WTC11 (cell line): ENCODE data around the gene TMEM218.

Source experiments
- AFF4 ChIP-seq: sonication (generic); formaldehyde crosslinking; IDR thresholded peaks from 2 replicates; pipeline ENCODE4 v1.8.1; 2023; ENCODE audit warnings: mild to moderate bottlenecking, missing genetic modification reagents, borderline replicate concordance
- ATF6 ChIP-seq: sonication (generic); formaldehyde crosslinking; IDR thresholded peaks from 2 replicates; pipeline ENCODE4 v1.8.1; 2023; ENCODE audit warnings: mild to moderate bottlenecking, missing genetic modification reagents
- CTCF ChIP-seq: fragments of 200-600 bp; IDR thresholded peaks from 2 replicates; pipeline ENCODE4 v1.8.0; 2022; ENCODE audit warnings: antibody characterized with exemption
- HMGA2 ChIP-seq: fragments of 250-450 bp; sonication (Bioruptor Pico); IDR thresholded peaks from 2 replicates; pipeline ENCODE4 v1.4.0; 2021; ENCODE audit warnings: mild to moderate bottlenecking, moderate library complexity
- HMGXB4 ChIP-seq: sonication (generic); formaldehyde crosslinking; IDR thresholded peaks from 2 replicates; pipeline ENCODE4 v1.8.1; 2023; ENCODE audit warnings: mild to moderate bottlenecking, moderate library complexity, missing genetic modification reagents
- JUN ChIP-seq: sonication (generic); formaldehyde crosslinking; IDR thresholded peaks from 2 replicates; pipeline ENCODE4 v1.8.0; 2023; ENCODE audit warnings: mild to moderate bottlenecking, missing genetic modification reagents
- MAX ChIP-seq: sonication (generic); formaldehyde crosslinking; IDR thresholded peaks from 2 replicates; pipeline ENCODE4 v1.8.0; 2022; ENCODE audit warnings: mild to moderate bottlenecking, missing genetic modification reagents
- MYBL2 ChIP-seq: sonication (generic); formaldehyde crosslinking; IDR thresholded peaks from 2 replicates; pipeline ENCODE4 v1.8.1; 2023; ENCODE audit warnings: mild to moderate bottlenecking, moderate library complexity, missing genetic modification reagents
- OVOL2 ChIP-seq: fragments of 250-450 bp; sonication (Bioruptor Pico); IDR thresholded peaks from 2 replicates; pipeline ENCODE4 v1.9.0; 2021; ENCODE audit warnings: mild to moderate bottlenecking, borderline replicate concordance
- RELA ChIP-seq: sonication (generic); formaldehyde crosslinking; IDR thresholded peaks from 2 replicates; pipeline ENCODE4 v1.8.1; 2022; ENCODE audit warnings: missing genetic modification reagents, mild to moderate bottlenecking, borderline replicate concordance
- ZNF671 ChIP-seq: fragments of 250-450 bp; sonication (Bioruptor Pico); IDR thresholded peaks from 2 replicates; pipeline ENCODE4 v1.8.0; 2021; ENCODE audit warnings: mild to moderate bottlenecking
- TF ChIP-seq, protein P1 (sequence below): sonication (generic); formaldehyde crosslinking; IDR thresholded peaks from 2 replicates; pipeline ENCODE4 v1.8.1; 2022; ENCODE audit warnings: low read depth, mild to moderate bottlenecking, moderate library complexity, missing genetic modification reagents, borderline replicate concordance
- TF ChIP-seq, protein P2 (sequence below): sonication (generic); formaldehyde crosslinking; conservative IDR thresholded peaks from 2 replicates; pipeline ENCODE4 v1.8.1; 2022; ENCODE audit warnings: mild to moderate bottlenecking, missing genetic modification reagents

DNA sequence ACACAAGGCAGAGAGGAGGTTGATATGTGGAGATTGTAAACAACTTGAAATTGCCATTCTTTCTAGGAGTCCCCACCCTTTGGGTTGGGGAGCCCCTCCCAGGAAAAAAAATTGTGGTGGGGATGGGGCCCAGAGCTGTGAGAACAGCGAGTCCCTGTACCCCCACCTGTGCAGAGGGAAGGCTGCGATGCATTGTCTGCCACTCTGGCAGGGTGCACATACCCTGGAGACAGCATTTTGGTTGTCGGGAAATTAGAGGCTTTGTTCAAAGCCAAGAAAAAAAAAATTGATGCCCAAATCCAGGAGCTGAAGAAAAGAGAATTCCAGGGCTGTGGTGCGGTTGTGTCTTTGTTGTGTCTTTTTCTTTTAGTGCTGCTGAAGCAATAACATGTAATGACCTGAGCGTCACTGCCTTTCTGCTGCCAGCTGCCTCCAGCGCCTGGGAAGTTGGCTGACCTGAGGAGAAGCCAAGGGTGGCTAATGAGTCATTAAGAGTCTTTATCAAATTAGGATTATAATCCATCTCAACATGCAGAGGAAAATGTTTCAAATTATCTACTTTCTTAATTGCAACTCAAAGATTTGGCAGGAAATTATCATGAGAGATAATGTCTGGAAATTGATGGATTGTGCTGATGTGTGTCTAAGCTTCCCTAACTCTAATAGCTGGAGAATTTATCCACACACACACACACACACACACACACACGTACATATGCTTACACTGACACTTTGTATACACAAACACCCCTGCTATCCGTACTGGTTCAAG lies 45.1 kb upstream of the TMEM218 start:
- TF ChIP-seq CTCF (no peak), JUN (CRISPR knock-in tag) (no peak), ATF6 (CRISPR knock-in tag) (no peak), MYBL2 (CRISPR knock-in tag) (no peak), RELA (CRISPR knock-in tag) (no peak), OVOL2 (CRISPR knock-in tag) (no peak), ZNF671 (no peak), HMGXB4 (CRISPR knock-in tag) (no peak), AFF4 (CRISPR knock-in tag) (no peak), HMGA2 (no peak), MAX (CRISPR knock-in tag) (no peak)
- TF ChIP-seq, protein P1, sequence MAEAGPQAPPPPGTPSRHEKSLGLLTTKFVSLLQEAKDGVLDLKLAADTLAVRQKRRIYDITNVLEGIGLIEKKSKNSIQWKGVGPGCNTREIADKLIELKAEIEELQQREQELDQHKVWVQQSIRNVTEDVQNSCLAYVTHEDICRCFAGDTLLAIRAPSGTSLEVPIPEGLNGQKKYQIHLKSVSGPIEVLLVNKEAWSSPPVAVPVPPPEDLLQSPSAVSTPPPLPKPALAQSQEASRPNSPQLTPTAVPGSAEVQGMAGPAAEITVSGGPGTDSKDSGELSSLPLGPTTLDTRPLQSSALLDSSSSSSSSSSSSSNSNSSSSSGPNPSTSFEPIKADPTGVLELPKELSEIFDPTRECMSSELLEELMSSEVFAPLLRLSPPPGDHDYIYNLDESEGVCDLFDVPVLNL (CRISPR knock-in tag): no peak
- TF ChIP-seq, protein P2, sequence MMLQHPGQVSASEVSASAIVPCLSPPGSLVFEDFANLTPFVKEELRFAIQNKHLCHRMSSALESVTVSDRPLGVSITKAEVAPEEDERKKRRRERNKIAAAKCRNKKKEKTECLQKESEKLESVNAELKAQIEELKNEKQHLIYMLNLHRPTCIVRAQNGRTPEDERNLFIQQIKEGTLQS (CRISPR knock-in tag): no peak
